Mammary epithelial cell (primary cell): ENCODE data around the gene RNF224.
A peak's percentile ranks its signal among the peaks of the same experiment; 100 is the strongest.

Source experiments
- CTCF ChIP-seq, 2 donors: IDR thresholded peaks in 1 of 2; conservative IDR thresholded peaks in 1 of 2; 2 replicates each; pipeline ENCODE4 v1.5.1; 2011 to 2012; ENCODE audit warnings: inconsistent platforms in 2 of 2, low read length in 2 of 2, mild to moderate bottlenecking in 2 of 2, control low read depth in 1 of 2, low read depth in 1 of 2; ENCODE audit not compliant: insufficient read depth in 1 of 2; ENCODE audit errors: extremely low read depth in 1 of 2
- EZH2 ChIP-seq: IDR thresholded peaks from 2 replicates; pipeline ENCODE4 v1.6.1; 2012; ENCODE audit warnings: low read length, inconsistent platforms, borderline replicate concordance

- peak; percentile 91 to 95 for TF ChIP-seq CTCF (conservative IDR thresholded peaks at IDR 0.05 in 1 of 2, IDR thresholded peaks at IDR 0.05 in 1 of 2; ENCODE audit: extremely low read depth in 1 of 2, insufficient read depth in 1 of 2, low read depth in 1 of 2, low read length in 2 of 2)
- no peak for TF ChIP-seq EZH2
These were observed 9.1 kb downstream of the RNF224 start for GRCh38 chr9:137236238-137236935.
